Chondrocyte (in vitro differentiated cells): ENCODE data around the gene ORC1. TPM values are rescaled to one million over a fixed set of nuclear protein-coding genes. Genes with fewer than 3 reads are reported as not detected.

ENCODE experiments used
- DNase-seq: peaks from one replicate; pipeline ENCODE4 v3.0.0; 2021; ENCODE audit warnings: mixed read lengths, low spot score
- H3K27ac Mint-ChIP-seq: one replicate; pipeline ENCODE4 v1.8.0; 2021; ENCODE audit warnings: mild to moderate bottlenecking, moderate library complexity, mixed read lengths; ENCODE audit not compliant: unreplicated experiment
- H3K27me3 Mint-ChIP-seq: 2 replicates; pipeline ENCODE4 v1.8.0; 2021; ENCODE audit warnings: low read depth, mixed read lengths
- H3K36me3 Mint-ChIP-seq: 2 replicates; pipeline ENCODE4 v1.8.0; 2021; ENCODE audit warnings: low read depth, mixed read lengths
- H3K4me1 Mint-ChIP-seq: 2 replicates; pipeline ENCODE4 v1.8.0; 2021; ENCODE audit warnings: low read depth, mild to moderate bottlenecking, mixed read lengths
- H3K4me3 Mint-ChIP-seq: one replicate; pipeline ENCODE4 v1.8.0; 2021; ENCODE audit warnings: mild to moderate bottlenecking, moderate library complexity, mixed read lengths; ENCODE audit not compliant: unreplicated experiment
- H3K9me3 Mint-ChIP-seq: 2 replicates; pipeline ENCODE4 v1.8.0; 2021; ENCODE audit warnings: low read depth, mixed read lengths
- total RNA-seq: library from RNA; stranded (reverse); gene quantifications from 3 replicates; pipeline ENCODE4 v1.2.1, GENCODE V29; 2021
- TF ChIP-seq, protein P1 (sequence below): fragments of 200-600 bp; sonication (generic); IDR thresholded peaks from 2 replicates; pipeline ENCODE4 v1.5.0; 2021; ENCODE audit warnings: antibody characterized with exemption, mild to moderate bottlenecking, moderate library complexity

Gene ORC1
- total RNA-seq, 1 donor from 2014 or later = 1.2 TPM

DNA sequence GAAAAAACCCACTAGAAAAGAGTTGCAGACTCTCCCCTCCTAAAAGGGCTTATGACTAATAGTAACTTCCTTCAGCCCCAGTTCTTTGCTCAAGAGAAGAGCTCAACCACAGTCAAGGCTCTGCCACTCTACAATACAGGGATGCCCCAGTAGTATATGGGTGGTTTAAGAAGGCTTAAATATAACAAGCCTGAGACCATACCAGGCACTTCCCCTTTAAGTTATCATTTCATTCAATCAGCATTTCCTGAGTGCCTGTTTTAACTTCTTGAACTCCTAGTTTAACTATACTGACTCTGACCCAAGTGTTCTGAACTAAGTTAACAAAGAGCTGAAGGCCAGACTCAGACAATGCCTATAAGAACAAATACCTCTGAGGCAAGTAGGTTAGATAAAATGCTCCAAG lies 20.0 kb upstream of the ORC1 start:
- Mint-ChIP-seq H3K9me3 (no peaks in the 10 kb centered on the region), H3K27ac (no peak overlapping the region), H3K4me1 (peaks cover 29% of the 10 kb centered on the region), H3K36me3 (peaks cover 18% of the 10 kb centered on the region), H3K27me3 (no peaks in the 10 kb centered on the region), H3K4me3 (no peak overlapping the region)
- TF ChIP-seq, protein P1, sequence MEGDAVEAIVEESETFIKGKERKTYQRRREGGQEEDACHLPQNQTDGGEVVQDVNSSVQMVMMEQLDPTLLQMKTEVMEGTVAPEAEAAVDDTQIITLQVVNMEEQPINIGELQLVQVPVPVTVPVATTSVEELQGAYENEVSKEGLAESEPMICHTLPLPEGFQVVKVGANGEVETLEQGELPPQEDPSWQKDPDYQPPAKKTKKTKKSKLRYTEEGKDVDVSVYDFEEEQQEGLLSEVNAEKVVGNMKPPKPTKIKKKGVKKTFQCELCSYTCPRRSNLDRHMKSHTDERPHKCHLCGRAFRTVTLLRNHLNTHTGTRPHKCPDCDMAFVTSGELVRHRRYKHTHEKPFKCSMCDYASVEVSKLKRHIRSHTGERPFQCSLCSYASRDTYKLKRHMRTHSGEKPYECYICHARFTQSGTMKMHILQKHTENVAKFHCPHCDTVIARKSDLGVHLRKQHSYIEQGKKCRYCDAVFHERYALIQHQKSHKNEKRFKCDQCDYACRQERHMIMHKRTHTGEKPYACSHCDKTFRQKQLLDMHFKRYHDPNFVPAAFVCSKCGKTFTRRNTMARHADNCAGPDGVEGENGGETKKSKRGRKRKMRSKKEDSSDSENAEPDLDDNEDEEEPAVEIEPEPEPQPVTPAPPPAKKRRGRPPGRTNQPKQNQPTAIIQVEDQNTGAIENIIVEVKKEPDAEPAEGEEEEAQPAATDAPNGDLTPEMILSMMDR = no peak
- no peak for DNase-seq

DNA sequence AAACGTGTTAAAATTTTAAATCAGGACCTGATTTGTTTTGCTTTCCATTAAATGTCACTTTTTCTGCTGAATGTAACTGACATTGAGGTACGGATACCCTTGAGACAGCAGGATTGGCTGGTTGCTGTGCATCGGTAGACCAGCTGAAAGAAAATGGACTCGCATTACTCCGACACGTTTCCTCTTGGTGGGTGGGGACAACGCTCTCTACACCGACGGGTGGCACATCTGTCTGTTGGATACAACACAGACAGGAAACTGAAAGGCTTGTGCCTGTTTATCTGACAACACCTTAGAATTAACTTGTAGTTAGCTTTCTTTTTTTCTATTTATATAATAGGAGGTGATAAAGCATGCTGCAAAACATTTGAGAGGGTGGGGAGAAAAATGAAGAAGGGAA lies 19.5 kb upstream of the ORC1 start:
- no peaks in the 10 kb centered on the region for H3K27me3 Mint-ChIP-seq
- H3K4me3 Mint-ChIP-seq = no peak overlapping the region
- no peak overlapping the region for H3K27ac Mint-ChIP-seq
- H3K36me3 Mint-ChIP-seq = peaks cover 18% of the 10 kb centered on the region
- no peak for DNase-seq
- H3K9me3 Mint-ChIP-seq = no peaks in the 10 kb centered on the region
- peaks cover 29% of the 10 kb centered on the region for H3K4me1 Mint-ChIP-seq
- TF ChIP-seq, protein P1 = no peak

DNA sequence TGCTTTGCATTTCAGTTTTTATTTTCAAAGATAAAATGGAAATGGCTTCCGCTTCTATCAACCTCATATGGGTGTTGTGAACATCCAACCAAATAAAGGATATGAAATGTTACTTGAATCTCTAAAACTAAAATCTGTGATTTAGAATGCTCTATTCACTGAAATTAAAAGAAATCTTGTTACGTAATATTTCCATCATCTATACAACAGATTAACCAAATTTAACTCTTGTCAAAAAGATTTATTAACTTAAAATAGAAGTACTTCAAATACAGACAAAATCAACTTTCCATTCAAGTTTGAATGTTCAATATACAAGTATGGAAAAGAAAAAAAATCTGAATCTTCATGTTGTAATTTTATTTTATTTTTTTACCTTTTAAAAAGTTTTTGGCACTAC lies 18.8 kb upstream of the ORC1 start:
- no peaks in the 10 kb centered on the region for H3K9me3 Mint-ChIP-seq
- H3K36me3 Mint-ChIP-seq = peaks cover 17% of the 10 kb centered on the region
- no peak overlapping the region for H3K4me3 Mint-ChIP-seq
- H3K27ac Mint-ChIP-seq = no peak overlapping the region
- TF ChIP-seq, protein P1 = no peak
- no peaks in the 10 kb centered on the region for H3K27me3 Mint-ChIP-seq
- peaks cover 29% of the 10 kb centered on the region for H3K4me1 Mint-ChIP-seq
- no peak for DNase-seq

DNA sequence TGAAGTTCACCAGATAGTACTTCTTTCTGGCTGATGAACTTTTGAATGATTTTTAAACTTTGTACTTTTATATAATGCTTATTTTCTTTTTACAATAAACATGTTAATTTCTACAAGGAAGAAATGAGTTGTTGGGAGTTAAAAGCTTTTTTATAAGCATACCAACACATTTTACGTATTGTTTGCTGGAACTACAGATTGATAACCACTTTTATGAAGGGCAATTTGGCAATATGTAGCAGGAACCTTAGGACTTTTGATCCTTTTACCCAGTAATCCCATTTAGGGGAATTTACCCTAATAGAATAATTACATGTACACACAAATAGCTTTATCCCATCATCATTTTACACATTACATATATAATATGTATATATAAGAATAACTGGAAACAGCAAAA lies 16.5 kb upstream of the ORC1 start:
- Mint-ChIP-seq H3K4me3 (no peak overlapping the region), H3K4me1 (peaks cover 15% of the 10 kb centered on the region), H3K9me3 (no peaks in the 10 kb centered on the region), H3K27ac (no peak overlapping the region), H3K36me3 (peaks cover 19% of the 10 kb centered on the region), H3K27me3 (no peaks in the 10 kb centered on the region)
- DNase-seq = no peak
- TF ChIP-seq, protein P1 = no peak

DNA sequence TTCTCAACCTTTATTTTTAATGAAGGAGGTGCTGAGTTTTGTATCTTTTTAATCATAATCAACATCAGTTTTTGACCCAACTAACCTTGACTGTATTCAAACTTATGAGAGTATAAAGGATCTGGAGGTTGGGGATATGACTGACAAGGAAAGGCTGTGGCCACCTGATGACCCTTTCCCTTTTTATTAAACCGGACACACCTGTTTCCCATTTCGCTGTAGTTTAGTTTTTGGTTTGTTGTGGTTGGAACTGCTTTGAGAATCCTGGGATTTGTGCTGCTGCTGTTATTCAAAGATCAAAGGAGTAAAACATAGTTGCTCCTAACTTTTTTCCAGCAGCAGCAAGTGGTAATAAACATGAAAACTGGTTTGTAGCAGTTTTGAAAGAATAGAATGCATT lies 12.6 kb upstream of the ORC1 start:
- Mint-ChIP-seq H3K4me3 (no peak overlapping the region), H3K27me3 (no peaks in the 10 kb centered on the region), H3K4me1 (no peaks in the 10 kb centered on the region), H3K27ac (no peak overlapping the region), H3K9me3 (no peaks in the 10 kb centered on the region), H3K36me3 (peaks cover 26% of the 10 kb centered on the region)
- DNase-seq = no peak
- TF ChIP-seq, protein P1 = no peak
